Measurements from ENCODE around the gene ITGA11.

DNA sequence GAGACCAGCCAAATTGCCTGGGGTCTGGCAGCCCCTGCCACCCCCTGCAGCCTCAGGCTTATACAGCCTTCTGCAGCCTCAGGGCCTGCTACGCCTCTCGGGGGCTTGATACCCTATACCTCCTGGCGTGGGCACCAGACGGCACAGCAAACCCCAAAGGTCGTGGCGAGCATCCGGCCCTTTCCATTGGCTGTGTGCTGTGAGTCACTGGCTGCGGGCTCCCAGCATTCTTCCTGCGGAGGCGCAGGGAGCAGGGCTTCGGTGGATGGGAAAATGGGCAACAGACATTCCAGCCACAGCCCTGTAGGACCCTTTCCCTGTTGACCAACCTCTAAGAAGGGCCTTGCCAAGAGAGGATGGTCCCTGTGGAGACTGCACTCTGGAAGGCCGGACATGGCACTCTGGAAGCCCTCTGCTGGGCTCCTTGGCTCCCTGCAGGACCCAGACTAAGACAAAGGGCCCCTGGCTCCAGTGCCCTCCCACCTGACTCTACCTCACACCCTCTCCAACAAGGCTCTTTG is 59.6 kb downstream of the ITGA11 start:
- no peak for TF ChIP-seq TCF4 (CRISPR knock-in tag; IDR thresholded peaks at IDR 0.05; ENCODE audit: borderline replicate concordance)
- TF ChIP-seq ZNF8 (CRISPR knock-in tag; IDR thresholded peaks at IDR 0.05) = no peak
- TF ChIP-seq ZFP30 (CRISPR knock-in tag; IDR thresholded peaks at IDR 0.05) = no peak
- TF ChIP-seq, protein P1, sequence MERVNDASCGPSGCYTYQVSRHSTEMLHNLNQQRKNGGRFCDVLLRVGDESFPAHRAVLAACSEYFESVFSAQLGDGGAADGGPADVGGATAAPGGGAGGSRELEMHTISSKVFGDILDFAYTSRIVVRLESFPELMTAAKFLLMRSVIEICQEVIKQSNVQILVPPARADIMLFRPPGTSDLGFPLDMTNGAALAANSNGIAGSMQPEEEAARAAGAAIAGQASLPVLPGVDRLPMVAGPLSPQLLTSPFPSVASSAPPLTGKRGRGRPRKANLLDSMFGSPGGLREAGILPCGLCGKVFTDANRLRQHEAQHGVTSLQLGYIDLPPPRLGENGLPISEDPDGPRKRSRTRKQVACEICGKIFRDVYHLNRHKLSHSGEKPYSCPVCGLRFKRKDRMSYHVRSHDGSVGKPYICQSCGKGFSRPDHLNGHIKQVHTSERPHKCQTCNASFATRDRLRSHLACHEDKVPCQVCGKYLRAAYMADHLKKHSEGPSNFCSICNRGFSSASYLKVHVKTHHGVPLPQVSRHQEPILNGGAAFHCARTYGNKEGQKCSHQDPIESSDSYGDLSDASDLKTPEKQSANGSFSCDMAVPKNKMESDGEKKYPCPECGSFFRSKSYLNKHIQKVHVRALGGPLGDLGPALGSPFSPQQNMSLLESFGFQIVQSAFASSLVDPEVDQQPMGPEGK (CRISPR knock-in tag; IDR thresholded peaks at IDR 0.05; ENCODE audit: borderline replicate concordance) = no peak
- TF ChIP-seq OSR1 (CRISPR knock-in tag; IDR thresholded peaks at IDR 0.05) = no peak
- no peak for TF ChIP-seq RARB (CRISPR knock-in tag; IDR thresholded peaks at IDR 0.05)
- no peak for TF ChIP-seq ARNTL (CRISPR knock-in tag; IDR thresholded peaks at IDR 0.05; ENCODE audit: borderline replicate concordance, low read depth)
- no peak for TF ChIP-seq ZFP3 (CRISPR knock-in tag; IDR thresholded peaks at IDR 0.05)

Data from SK-N-SH treated with all-trans-retinoic acid at 6 μM for 48 hours (cell line).